Activated CD4-positive, CD25-positive, alpha-beta regulatory T cell (primary cell): ENCODE data around the gene LAMA5.

Experiments used
- DNase-seq, 4 experiments: peaks; one replicate each; lab custom pipeline; 2025; lab: John Stamatoyannopoulos, UW

The LAMA5 gene

DNA sequence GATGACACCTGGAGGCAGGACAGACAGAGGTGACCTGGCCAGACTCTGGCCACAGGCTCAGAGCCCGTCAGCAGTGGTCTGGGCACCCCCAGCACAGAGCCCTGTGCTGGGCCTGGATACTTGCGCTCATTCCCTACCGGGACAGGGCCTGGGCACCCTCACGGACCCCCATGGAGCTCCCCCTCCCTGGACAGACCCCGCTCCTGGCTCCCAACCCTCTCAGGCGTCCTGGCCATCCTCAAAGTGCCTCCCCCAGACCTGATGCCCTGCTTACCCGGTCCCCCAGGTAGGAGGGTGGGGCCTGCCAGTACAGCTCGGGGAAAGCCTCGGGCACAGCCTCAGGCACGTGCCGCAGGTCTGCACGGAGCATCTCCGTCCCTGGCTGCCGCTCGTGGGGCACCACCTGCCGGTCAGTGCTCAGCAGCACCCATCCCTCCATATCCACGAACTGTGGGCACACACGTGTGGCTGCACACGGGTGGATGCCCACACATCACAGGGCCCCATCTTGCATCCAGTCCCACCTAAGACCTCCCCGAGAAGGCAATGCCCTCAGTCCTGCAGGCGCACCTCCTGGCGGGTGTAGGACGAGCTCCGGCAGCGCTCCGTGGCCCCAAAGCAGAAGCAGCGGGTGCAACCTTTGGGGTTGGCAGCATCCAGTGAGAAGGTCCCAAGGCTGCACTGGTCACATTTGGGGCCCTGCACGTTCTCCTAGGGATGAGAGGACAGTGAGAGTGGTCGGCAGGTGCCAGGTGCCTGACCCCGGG is 40.0 kb downstream of the LAMA5 start:
- no peak for DNase-seq

DNA sequence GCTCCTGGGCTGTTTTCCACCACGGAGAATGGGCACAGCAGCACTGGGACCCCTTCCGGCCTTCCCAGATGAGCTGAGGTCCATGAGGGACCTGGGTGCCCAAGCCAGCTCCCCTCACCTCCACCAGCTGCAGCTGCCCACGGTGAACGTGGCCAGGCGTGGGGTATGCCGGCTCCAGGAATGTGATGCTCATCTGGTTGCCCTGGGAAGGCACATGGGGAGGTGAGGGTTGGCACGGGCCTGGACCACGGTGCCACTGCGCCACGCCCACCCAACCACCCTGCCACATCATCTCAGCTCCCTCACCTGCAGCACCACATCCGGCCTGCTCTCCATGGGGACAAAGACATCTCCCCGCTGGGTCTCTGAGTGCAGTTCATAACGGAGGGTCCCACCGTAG is 40.6 kb downstream of the LAMA5 start:
- DNase-seq: no peak

DNA sequence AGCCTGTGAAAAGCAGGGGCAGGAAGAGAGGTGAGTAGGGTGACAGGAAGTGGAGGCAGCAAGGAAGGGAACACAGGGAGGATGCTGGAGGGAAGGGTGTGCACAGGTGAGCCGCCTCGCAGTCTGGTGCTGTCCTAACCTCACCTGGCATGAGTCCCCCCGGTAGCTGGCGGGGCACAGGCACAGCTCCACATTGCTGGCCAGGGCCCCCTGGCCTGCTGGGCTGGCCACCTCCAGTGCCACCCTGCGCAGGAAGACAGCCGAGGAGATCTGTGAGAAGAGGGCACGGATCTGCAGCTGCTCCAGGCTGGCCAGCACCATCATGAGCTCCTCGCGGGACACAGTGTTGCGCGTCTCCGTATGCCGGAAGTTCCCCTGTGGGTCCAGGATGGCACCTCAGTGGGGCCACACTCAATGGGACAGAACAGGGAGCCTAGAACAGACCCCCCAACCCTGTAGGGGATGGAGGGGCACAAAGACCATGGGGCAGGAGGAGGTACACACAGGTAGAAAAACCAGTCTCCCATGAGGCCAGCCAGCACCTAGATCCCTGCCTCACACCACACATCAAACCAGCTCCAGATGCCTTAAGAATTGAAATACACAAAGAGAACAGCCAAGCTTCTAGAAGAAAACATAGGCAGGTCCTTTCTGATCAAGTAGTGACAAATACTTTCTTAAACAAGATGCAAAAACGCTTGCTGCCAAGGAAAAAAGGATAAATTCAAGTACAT is 41.8 kb downstream of the LAMA5 start:
- DNase-seq: no peak

DNA sequence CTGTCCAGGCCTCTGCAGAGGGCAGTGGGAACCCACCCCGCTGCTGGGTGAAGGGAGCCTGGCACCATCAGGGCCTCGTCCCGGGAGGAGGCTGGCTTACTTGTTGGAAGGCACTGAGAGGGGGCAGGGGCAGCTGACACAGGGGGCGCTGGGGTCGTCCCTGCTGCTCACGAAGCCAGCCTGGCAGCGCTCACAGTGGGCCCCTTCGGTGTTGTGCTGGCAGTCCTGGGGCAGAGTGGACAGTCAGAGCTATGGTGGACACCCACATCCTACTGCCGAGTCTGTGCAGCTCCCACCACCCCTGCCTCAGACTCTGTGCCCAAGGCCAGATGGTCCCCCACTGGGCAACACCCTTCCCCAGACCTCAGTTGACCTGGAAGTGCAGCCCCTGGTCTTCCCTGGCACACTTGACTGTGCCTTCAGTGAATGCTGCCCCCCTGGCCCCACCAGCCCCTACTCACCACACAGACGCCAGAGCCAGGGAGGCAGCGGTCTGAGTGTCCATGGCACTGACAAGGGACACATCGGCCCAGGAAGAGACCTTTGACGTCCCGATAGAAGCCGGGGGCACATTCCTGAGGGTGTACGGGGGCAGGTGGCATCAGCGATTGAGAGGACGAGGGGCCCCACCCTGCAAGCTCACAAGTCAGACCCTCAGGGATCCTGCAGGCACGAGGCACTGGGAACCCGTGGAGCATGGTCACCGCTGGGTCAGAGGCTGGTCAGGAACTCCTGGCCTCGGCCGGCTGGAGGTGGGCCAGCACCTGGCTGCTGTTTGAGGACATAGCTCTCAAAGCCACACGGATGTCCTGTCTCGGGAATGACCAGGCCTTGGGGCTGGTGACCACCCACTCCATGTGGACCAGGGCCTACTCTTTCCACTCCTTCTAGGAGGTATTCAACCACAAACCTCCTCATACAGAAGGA is 42.9 kb downstream of the LAMA5 start:
- no peak for DNase-seq

DNA sequence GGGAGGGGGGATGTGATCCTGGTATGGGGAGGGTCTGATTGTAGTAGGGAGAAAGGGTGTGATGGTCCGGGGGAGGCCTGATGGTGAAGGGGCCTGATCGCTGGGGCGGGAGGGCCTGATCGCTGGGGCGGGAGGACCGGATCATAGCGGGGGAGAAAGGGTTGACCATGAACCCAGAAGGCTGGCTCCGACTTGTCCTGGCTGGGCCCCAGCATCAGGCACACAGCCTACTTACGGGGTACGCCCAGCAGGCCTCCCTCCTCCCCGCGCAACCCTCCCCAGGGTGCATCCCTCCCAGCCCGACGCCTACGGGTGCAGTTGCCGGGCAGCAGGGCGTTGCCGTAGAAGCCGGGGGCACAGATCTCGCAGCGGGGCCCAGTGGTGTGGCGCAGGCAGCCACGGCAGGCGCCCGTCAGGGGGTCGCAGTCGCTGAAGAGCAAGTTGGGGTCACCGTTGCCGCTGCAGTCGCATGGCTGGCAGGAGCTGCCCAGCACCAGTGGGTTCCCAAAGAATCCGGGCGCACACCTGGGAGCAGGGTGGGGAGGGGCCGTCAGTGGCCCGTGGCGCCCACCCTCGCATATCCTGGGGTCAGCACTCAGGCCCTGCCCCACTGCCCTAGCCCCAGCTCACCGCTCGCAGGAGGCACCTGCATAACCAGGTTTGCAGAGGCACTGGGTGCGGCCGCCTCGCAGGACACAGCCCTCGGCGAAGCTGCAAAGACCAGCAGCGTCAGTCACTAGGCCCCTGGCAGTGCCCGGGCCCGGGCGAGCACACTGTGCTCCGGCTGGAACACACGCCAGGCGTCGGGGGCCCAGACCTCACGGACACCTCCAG is 43.7 kb downstream of the LAMA5 start:
- DNase-seq: no peak

GRCh38 chr20:62322492-62323041 is 44.5 kb downstream of the LAMA5 start:
- no peak for DNase-seq

DNA sequence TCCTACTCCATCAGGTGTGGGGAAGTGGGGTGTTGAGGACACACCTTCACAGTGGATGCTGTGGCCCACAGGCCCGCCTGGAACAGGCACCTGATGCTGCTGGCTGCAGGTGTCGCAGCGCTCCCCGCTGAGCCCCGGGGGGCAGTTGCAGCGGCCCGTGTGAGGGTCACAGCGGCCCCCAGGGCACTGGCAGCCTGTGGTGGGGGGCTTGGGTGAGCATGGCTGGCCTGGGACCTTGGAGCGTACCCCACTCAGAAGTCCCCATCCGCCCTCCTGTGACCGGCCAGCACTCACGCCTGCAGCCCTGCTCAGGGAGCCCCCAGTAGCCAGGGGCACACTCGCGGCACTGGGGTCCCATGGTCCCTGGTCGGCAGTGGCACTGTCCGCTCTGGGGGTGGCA is 45.1 kb downstream of the LAMA5 start:
- DNase-seq: no peak

GRCh38 chr20:62321521-62321948 is 45.6 kb downstream of the LAMA5 start:
- DNase-seq: no peak

DNA sequence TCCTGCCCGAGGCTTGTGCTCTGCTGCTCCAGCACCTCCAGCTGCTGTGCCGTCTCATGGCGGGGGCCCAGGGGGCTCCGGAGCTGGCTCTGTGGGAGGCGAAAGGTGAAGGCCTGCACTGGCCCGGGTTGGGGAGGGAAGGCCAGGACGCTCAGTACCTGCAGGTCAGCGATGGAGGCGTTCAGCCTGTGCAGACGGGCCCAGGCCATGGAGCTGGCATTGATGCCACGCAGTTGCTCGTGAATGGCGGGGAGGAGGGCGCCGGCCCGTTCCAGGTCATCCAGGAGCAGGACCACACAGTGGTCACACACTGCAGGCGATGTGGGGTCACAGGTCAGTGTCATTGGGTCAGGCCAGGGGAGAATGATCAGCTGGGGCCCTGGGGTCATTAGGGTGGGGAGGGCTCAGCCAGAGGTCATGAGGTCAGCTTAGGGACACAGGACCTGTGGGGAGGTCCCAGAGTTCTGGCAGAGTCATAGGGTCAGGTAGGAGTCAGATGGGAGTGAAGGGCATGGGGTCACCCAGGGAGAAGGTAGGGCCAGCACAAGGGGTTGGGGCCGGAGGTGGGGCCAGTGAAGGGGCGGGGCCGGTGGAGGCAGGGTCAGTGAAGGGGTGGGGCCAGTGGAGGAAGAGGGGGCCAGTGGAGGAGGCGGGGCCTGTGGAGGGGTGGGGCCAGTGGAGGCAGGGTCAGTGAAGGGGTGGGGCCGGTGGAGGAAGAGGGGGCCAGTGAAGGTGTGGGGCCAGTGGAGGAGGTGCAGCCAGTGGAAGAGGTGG is 46.3 kb downstream of the LAMA5 start:
- no peak for DNase-seq

DNA sequence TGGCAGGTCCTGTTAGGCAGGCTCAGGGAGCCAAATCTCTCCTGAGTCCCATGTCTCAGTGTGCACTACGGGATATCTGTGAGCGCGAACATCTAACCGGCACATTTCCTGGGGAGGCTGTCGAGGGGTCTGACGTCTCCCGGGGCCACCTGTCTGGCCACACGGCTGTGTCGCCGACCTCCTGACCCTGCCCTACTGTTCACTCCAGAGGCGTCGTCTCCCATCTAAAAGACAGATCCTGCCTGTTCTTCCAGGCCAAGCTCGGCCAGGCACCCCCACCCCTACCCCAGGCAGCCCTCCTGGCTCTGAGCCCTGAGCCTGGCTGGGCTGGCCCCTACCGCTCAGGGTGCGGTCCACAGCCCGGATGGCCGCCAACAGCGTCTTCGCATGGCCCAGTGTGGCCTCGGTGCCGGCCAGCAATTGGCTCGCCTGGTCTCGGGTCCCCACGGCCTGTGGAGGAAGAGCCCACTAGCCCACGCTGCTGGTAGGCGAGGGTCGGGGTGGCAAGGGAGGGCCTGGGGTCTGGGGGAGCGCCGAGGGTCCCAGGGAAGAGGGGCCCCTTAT is 47.7 kb downstream of the LAMA5 start:
- DNase-seq: no peak

DNA sequence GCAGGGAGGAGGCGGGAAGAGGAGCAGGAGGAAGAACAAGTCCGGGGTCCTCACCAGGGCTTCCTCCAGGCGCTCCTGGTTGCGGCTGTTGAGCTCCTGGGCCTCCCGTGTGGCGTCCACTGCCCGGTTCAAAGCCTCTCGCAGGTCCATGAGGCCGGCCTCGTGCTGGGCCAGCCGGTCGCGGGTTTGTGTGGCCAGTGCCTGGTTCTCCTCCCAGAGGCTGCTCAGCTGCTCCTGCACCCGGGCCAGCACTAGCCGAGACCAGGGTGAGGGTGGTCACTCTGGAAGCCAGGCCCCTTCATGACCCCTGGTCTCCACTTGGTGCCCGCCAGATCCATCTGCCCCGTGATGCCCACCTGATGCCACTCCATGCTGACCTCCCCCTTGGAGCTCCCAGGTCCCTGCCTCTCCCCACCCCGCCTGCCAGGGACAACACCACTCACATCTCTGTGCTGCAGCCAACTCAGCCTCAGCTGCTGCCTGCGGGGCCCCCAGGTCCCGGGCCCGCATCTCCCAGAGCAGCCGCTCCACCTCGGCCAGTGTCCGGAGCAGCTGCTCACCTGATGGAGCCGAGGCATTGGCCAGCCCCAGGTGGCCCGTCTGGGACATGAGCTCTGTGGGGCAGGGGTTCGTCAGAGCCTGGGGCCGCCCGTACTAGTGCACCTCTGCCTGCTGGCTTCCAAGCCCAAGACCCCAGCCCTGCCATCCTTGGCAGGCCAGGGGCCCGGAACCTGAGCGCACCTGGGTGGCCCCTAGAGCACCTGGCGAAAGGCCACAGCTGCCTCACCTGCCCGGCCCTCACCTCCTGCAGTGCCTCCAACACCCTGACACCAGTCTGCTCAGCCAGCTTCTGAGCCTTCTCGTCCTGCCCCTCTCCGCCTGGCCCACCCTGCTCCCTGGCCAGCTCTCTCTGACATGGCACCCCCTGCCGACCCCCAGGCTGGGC is 48.4 kb downstream of the LAMA5 start:
- DNase-seq: no peak

GRCh38 chr20:62317167-62317655 is 49.9 kb downstream of the LAMA5 start:
- DNase-seq: no peak

- no peak for DNase-seq
Observed at GRCh38 chr20:62316331-62317166, 50.6 kb downstream of the LAMA5 start.

GRCh38 chr20:62315773-62316172 is 51.3 kb downstream of the LAMA5 start:
- no peak for DNase-seq

- no peak for DNase-seq
Observed at GRCh38 chr20:62314711-62315302, 52.3 kb downstream of the LAMA5 start.

GRCh38 chr20:62314339-62314638 is 52.8 kb downstream of the LAMA5 start:
- DNase-seq: no peak

GRCh38 chr20:62313460-62314338 is 53.4 kb downstream of the LAMA5 start:
- no peak for DNase-seq
